B cell (primary cell): ENCODE data around the gene MAP3K20. TPM values are rescaled to one million over a fixed set of nuclear protein-coding genes. Genes with fewer than 3 reads are reported as not detected.

Experiments used
- ATAC-seq: fragments of 200-7000 bp; cut with Tn5 transposase; one replicate; pipeline ENCODE4 v1.10.0; 2021; ENCODE audit warnings: low read depth, mild to moderate bottlenecking, moderate number of reproducible peaks, moderate library complexity
- CTCF ChIA-PET: fragments of 350-600 bp; sonication (Branson Sonifier 250); formaldehyde crosslinking; loops from one replicate; lab custom pipeline; 2021; ENCODE audit warnings: antibody characterized with exemption, inconsistent platforms; lab: Charles Lee
- POLR2A ChIA-PET: fragments of 350-600 bp; sonication (Branson Sonifier 250); formaldehyde crosslinking; loops from one replicate; lab custom pipeline; 2021; ENCODE audit warnings: antibody characterized with exemption; lab: Charles Lee
- DNase-seq: peaks from one replicate; pipeline ENCODE4 v3.0.0; 2013
- H2AFZ ChIP-seq: 2 replicates; pipeline ENCODE4 v1.6.1; 2012; ENCODE audit warnings: mild to moderate bottlenecking, low read depth, low read length; ENCODE audit not compliant: insufficient read depth, poor library complexity, severe bottlenecking
- H3K27ac ChIP-seq, 2 donors: 1 replicate in 1 of 2; 2 replicates in 1 of 2; pipeline ENCODE4 v1.5.1; 2012 to 2013; ENCODE audit warnings: low read length in 2 of 2, mild to moderate bottlenecking in 2 of 2, moderate library complexity in 1 of 2
- H3K27me3 ChIP-seq, 4 experiments: fragments of 200-600 bp in 1 of 4; sonication (generic) in 1 of 4; replicated peaks in 1 of 4; 1 replicate in 2 of 4; 2 replicates in 2 of 4; pipeline versions ENCODE4 v1.6.1 to v1.7.0; 2013 to 2016; ENCODE audit warnings: low read length in 3 of 4, mild to moderate bottlenecking in 2 of 4, mixed read lengths in 1 of 4, moderate library complexity in 1 of 4; ENCODE audit not compliant: insufficient read depth in 4 of 4, control insufficient read depth in 3 of 4; ENCODE audit errors: control extremely low read depth in 1 of 4
- H3K36me3 ChIP-seq, 2 experiments: replicated peaks in 1 of 2; 1 replicate in 1 of 2; 2 replicates in 1 of 2; pipeline versions ENCODE4 v1.6.1 to v1.7.1; 2013; ENCODE audit warnings: low read length in 1 of 2; ENCODE audit not compliant: insufficient read depth in 2 of 2, control insufficient read depth in 1 of 2; ENCODE audit errors: control extremely low read depth in 1 of 2, extremely low read depth in 1 of 2
- H3K4me1 ChIP-seq, 2 donors: fragments of 200-600 bp in 1 of 2; sonication (generic) in 1 of 2; 1 replicate in 1 of 2; 2 replicates in 1 of 2; pipeline versions ENCODE4 v1.5.1 to v1.6.1; 2013 to 2017; ENCODE audit warnings: low read length in 2 of 2; ENCODE audit not compliant: control insufficient read depth in 2 of 2, insufficient read depth in 2 of 2
- H3K4me2 ChIP-seq: replicated peaks from 2 replicates; pipeline ENCODE3; 2012; ENCODE audit warnings: mild to moderate bottlenecking, low read depth, low read length; ENCODE audit not compliant: poor library complexity, severe bottlenecking
- H3K4me3 ChIP-seq, 5 experiments: fragments of 200-600 bp in 1 of 5; sonication (generic) in 1 of 5; 1 replicate in 3 of 5; 2 replicates in 2 of 5; pipeline versions ENCODE4 v1.5.1 to v1.7.0; 2011 to 2016; ENCODE audit warnings: low read length in 4 of 5, mild to moderate bottlenecking in 4 of 5, low read depth in 2 of 5, control low read depth in 1 of 5, moderate library complexity in 1 of 5; ENCODE audit not compliant: insufficient read depth in 1 of 5; ENCODE audit errors: control extremely low read depth in 1 of 5, extremely low read depth in 1 of 5
- H3K79me2 ChIP-seq: fragments of 200-600 bp; sonication (generic); one replicate; pipeline ENCODE4 v1.6.0; 2016; ENCODE audit warnings: low read length; ENCODE audit not compliant: control insufficient read depth, insufficient read depth
- H3K9ac ChIP-seq: fragments of 200-600 bp; sonication (generic); 2 replicates; pipeline ENCODE4 v1.6.1; 2017; ENCODE audit warnings: mild to moderate bottlenecking, low read length, moderate library complexity
- H3K9me3 ChIP-seq, 3 donors: one replicate each; pipeline versions ENCODE4 v1.6.1 to v1.7.1; 2013; ENCODE audit warnings: low read length in 2 of 3; ENCODE audit not compliant: control insufficient read depth in 2 of 3, insufficient read depth in 1 of 3; ENCODE audit errors: control extremely low read depth in 1 of 3
- H4K20me1 ChIP-seq: 2 replicates; pipeline ENCODE4 v1.6.0; 2012; ENCODE audit warnings: mild to moderate bottlenecking, low read length; ENCODE audit not compliant: insufficient read depth, control insufficient read depth, poor library complexity, severe bottlenecking
- H3K27ac Mint-ChIP-seq: one replicate; pipeline ENCODE4 v1.8.0; 2021; ENCODE audit warnings: mixed read lengths
- H3K27me3 Mint-ChIP-seq: one replicate; pipeline ENCODE4 v1.8.0; 2021; ENCODE audit warnings: mixed read lengths
- H3K4me1 Mint-ChIP-seq: one replicate; pipeline ENCODE4 v1.8.0; 2021; ENCODE audit warnings: mixed read lengths
- H3K4me3 Mint-ChIP-seq: one replicate; pipeline ENCODE4 v1.8.0; 2021; ENCODE audit warnings: mixed read lengths
- H3K9me3 Mint-ChIP-seq: one replicate; pipeline ENCODE4 v1.8.0; 2022; ENCODE audit warnings: mixed read lengths; ENCODE audit not compliant: insufficient read depth
- CTCF ChIP-seq: fragments of 200-600 bp; IDR thresholded peaks from one replicate; pipeline ENCODE4 v1.8.0; 2022; ENCODE audit warnings: antibody characterized with exemption, mild to moderate bottlenecking
- EZH2 ChIP-seq: IDR thresholded peaks from 2 replicates; pipeline ENCODE4 v1.6.1; 2012; ENCODE audit warnings: borderline replicate concordance, low read depth, mild to moderate bottlenecking, moderate library complexity, low read length; ENCODE audit not compliant: insufficient read depth, poor library complexity, severe bottlenecking
- WGBS: methylation state at CpG from one replicate; pipeline ENCODE4 v1.1.5; 2013; ENCODE audit warnings: missing lambda C conversion rate; ENCODE audit not compliant: insufficient coverage; 5-methylcytosine and 5-hydroxymethylcytosine counted together
- intact Hi-C: fragments of 100-400 bp; cut with micrococcal nuclease; formaldehyde crosslinking; loops from one replicate; pipeline ENCODE4 v1.10.0; 2022
- polyA plus RNA-seq: library from polyadenylated mRNA; depleted of rRNA; stranded (reverse); fragments of >200 nt; gene quantifications from 2 replicates; pipeline ENCODE4 v1.2.3, GENCODE V29; 2012
- total RNA-seq, 2 donors: library from RNA; stranded (reverse); fragments of 120-200 nt in 1 of 2; gene quantifications; 1 replicate in 1 of 2; 2 replicates in 1 of 2; pipeline versions ENCODE4 v1.2.3 to v1.2.4, GENCODE V29; 2013 to 2022

The MAP3K20 gene
- total and polyA plus RNA-seq, 2 donors (not counting 1 experiment from before 2014, with no cell fraction given): 2.2 to 9.1 TPM

- Histone ChIP-seq H4K20me1 (no peaks in the 10 kb centered on the region), H3K36me3 (no peaks in the 10 kb centered on the region), H3K4me3 (no peak overlapping the region), H3K4me1 (no peaks in the 10 kb centered on the region), H2AFZ (no peak overlapping the region), H3K9ac (no peak overlapping the region), H3K79me2 (no peaks in the 10 kb centered on the region), H3K27me3 (peaks cover 0 to 3% (median 0%) of the 10 kb centered on the region in 4 experiments), H3K4me2 (no peak overlapping the region), H3K27ac (no peak overlapping the region), H3K9me3 (no peaks in the 10 kb centered on the region)
- no CpG with 5 or more reads among the region's 2 CpGs for WGBS
- Mint-ChIP-seq H3K4me3 (no peak overlapping the region), H3K4me1 (no peaks in the 10 kb centered on the region), H3K27ac (no peak overlapping the region), H3K27me3 (no peaks in the 10 kb centered on the region), H3K9me3 (no peaks in the 10 kb centered on the region)
- ATAC-seq: no peak
- TF ChIP-seq EZH2: no peak
- no peak for TF ChIP-seq CTCF
- DNase-seq: no peak
- ChIA-PET POLR2A (no interaction called here), CTCF (interaction anchor here (1.2 kb wide), 1 partner anchor 19 kb away, joined by 4 read pairs; no protein-coding TSS in a partner anchor)
- intact Hi-C loops: no loop called here
Measured at GRCh38 chr2:173045181-173045580, 30.5 kb upstream of the MAP3K20 start.

GRCh38 chr2:173048522-173048896 is 27.1 kb upstream of the MAP3K20 start:
- Histone ChIP-seq H3K9ac (no peak overlapping the region), H3K4me3 (no peak overlapping the region), H3K9me3 (no peaks in the 10 kb centered on the region), H2AFZ (no peak overlapping the region), H4K20me1 (no peaks in the 10 kb centered on the region), H3K36me3 (no peaks in the 10 kb centered on the region), H3K4me1 (no peaks in the 10 kb centered on the region), H3K79me2 (no peaks in the 10 kb centered on the region), H3K27me3 (peaks cover 0 to 3% (median 0%) of the 10 kb centered on the region in 4 experiments), H3K27ac (no peak overlapping the region), H3K4me2 (no peak overlapping the region)
- Mint-ChIP-seq H3K27ac (no peak overlapping the region), H3K4me3 (no peak overlapping the region), H3K4me1 (no peaks in the 10 kb centered on the region), H3K27me3 (peaks cover 3% of the 10 kb centered on the region), H3K9me3 (no peaks in the 10 kb centered on the region)
- DNase-seq (no peak), ATAC-seq (no peak)
- intact Hi-C loops: no loop called here
- TF ChIP-seq CTCF: no peak
- no peak for TF ChIP-seq EZH2
- CTCF ChIA-PET: no interaction called here
- POLR2A ChIA-PET: no interaction called here
- WGBS: no CpG with 5 or more reads among the region's 3 CpGs
